NCI-H526 treated with DMSO at 0.1 percent for 48 hours (cell line): ENCODE results near the gene FDXACB1.
"Not testable (repeated sequence)": the region's sequence is repeated elsewhere in the genome, so short reads cannot be mapped to it uniquely, and the experiment has no call there.

ENCODE experiments used
- DNase-seq: peaks from one replicate; lab custom pipeline; 2025; lab: John Stamatoyannopoulos, UW

Gene FDXACB1

GRCh38 chr11:111909378-111909777, 30.4 kb upstream of the FDXACB1 start:
- no peak for DNase-seq

GRCh38 chr11:111908639-111909305, 29.8 kb upstream of the FDXACB1 start:
- DNase-seq, result no peak

- DNase-seq, result no peak
These were observed 27.7 kb upstream of the FDXACB1 start for GRCh38 chr11:111906680-111907079.

GRCh38 chr11:111905411-111905810, 26.4 kb upstream of the FDXACB1 start:
- DNase-seq, result no peak

GRCh38 chr11:111886844-111887243, 7.9 kb upstream of the FDXACB1 start:
- DNase-seq, result no peak

GRCh38 chr11:111886032-111886431, 7.1 kb upstream of the FDXACB1 start:
- DNase-seq, result no peak

- DNase-seq, result not testable (repeated sequence)
These were observed 6.1 kb upstream of the FDXACB1 start for GRCh38 chr11:111885053-111885452.

GRCh38 chr11:111882202-111882601, 3.2 kb upstream of the FDXACB1 start:
- DNase-seq, result no peak

GRCh38 chr11:111879637-111879960, 634 bp upstream of the FDXACB1 start:
- DNase-seq, result no peak

- peak; percentile 94 for DNase-seq
These were observed 548 bp downstream of the FDXACB1 start for GRCh38 chr11:111878385-111878848.

GRCh38 chr11:111871693-111872161, 7.2 kb downstream of the FDXACB1 start:
- peak; percentile 69 for DNase-seq

GRCh38 chr11:111870886-111871692, 7.9 kb downstream of the FDXACB1 start, which contains the start of gene ALG9:
TSS of gene ALG9 (minus strand) at chr11:111871581. CDS start at chr11:111871482, 99 bp downstream.
- DNase-seq, result peak; percentile 95

- DNase-seq, result no peak
These were observed 8.5 kb downstream of the FDXACB1 start for GRCh38 chr11:111870522-111870885.

- DNase-seq, result no peak
These were observed 8.9 kb downstream of the FDXACB1 start for GRCh38 chr11:111870113-111870512.

- no peak for DNase-seq
These were observed 18.7 kb downstream of the FDXACB1 start for GRCh38 chr11:111860257-111860656.

GRCh38 chr11:111855506-111855905, 23.5 kb downstream of the FDXACB1 start:
- no peak for DNase-seq

- DNase-seq, result no peak
These were observed 26.9 kb downstream of the FDXACB1 start for GRCh38 chr11:111852103-111852502.

- no peak for DNase-seq
These were observed 27.3 kb downstream of the FDXACB1 start for GRCh38 chr11:111851636-111852035.

- DNase-seq, result no peak
These were observed 27.9 kb downstream of the FDXACB1 start for GRCh38 chr11:111851067-111851466.

- DNase-seq, result no peak
These were observed 29.3 kb downstream of the FDXACB1 start for GRCh38 chr11:111849631-111850030.

GRCh38 chr11:111846636-111847035, 32.3 kb downstream of the FDXACB1 start:
- no peak for DNase-seq

- no peak for DNase-seq
These were observed 32.9 kb downstream of the FDXACB1 start for GRCh38 chr11:111846063-111846462.
